ENCODE data around the gene BTRC. TPM values are rescaled to one million over a fixed set of nuclear protein-coding genes. Genes with fewer than 3 reads are reported as not detected.
A peak's percentile ranks its signal among the peaks of the same experiment; 100 is the strongest.

The BTRC gene
- total RNA-seq, 1 donor from 2014 or later, result 33.4 TPM

GRCh38 chr10:101492814-101493213 is 138.8 kb downstream of the BTRC start:
- intact Hi-C loops (cut with DNase I), result no loop called here
- no peak for ATAC-seq (ENCODE audit: poor library complexity)
- no peak for DNase-seq

DNA sequence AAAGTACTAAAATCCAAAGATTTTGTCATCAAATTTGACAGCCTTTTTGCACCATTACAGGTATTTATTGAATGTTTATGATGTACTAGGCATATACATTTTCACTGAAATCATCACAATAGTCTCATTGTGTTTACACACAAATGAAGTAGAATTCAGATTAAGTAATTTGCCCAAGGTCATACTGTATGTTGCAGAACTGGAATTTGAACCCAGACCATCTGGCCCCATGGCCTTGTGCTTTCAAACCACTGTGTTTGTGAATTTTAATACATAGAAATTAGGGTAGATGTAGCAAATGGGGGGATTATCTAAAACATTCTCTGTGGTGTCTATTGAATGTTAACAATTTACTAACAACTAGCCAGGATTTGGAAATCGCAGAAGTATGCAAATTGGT is 139.3 kb downstream of the BTRC start:
- ATAC-seq (ENCODE audit: poor library complexity) (no peak), DNase-seq (no peak)
- intact Hi-C loops (cut with DNase I), result no loop called here

DNA sequence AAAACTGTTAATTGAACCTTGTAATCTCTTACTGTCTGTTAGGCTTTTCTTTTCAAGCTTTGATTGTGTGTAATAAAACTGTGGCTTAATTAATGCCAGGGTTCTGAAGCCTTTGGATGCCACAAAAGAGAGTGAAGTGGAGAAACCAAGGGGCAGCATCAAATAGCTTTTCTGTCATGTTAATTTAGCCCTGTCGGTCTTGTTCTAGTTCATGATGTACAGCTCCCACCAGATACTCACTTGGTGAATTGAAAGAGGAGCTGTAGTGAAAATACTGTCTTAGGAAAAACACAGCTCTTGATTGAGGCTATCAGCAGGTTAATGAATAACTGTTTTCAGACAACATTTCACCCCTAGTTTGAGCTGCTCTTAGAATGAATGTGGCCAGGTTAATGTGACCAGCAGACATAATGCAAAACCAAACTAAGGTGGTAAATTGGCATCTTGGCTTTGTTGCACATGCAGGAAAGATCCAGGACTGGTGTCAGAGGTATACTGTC is 139.9 kb downstream of the BTRC start:
- intact Hi-C loops (cut with DNase I), result no loop called here
- ATAC-seq (ENCODE audit: poor library complexity), result no peak

GRCh38 chr10:101494650-101495049 is 140.7 kb downstream of the BTRC start:
- ATAC-seq (ENCODE audit: poor library complexity) (no peak), DNase-seq (no peak)
- intact Hi-C loops (cut with DNase I), result no loop called here

More for the DNA sequence above, 139.9 kb downstream of the BTRC start:
- no peak for DNase-seq

- intact Hi-C loops (cut with DNase I), result no loop called here
- ATAC-seq (ENCODE audit: poor library complexity) (no peak), DNase-seq (no peak)
These were observed 141.5 kb downstream of the BTRC start for GRCh38 chr10:101495324-101495925.

DNA sequence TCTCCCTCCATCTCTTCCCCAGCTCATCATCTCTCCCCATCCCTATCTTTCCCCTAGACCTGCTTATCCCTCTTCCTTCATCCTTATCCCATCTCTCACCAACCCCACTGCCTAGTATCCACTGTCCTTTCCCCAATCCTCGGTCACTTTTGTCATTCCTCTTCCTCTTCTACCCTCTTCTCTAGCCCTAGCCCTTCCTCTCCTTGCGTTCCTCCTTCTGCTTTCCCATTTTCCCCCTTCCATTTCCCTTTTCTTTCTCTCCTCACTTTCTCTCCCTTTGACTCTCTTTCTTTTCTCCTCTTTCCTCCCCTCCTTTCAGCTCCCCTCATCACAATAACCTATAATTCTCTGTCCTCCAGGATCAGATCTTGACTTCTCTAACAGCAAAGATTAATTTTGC is 150.5 kb downstream of the BTRC start:
- intact Hi-C loops (cut with DNase I), result no loop called here
- DNase-seq (no peak), ATAC-seq (ENCODE audit: poor library complexity) (no peak)

GRCh38 chr10:101506829-101507661 is 153.1 kb downstream of the BTRC start:
- no peak for DNase-seq
- intact Hi-C loops (cut with DNase I), result no loop called here
- ATAC-seq (ENCODE audit: poor library complexity), result no peak

DNA sequence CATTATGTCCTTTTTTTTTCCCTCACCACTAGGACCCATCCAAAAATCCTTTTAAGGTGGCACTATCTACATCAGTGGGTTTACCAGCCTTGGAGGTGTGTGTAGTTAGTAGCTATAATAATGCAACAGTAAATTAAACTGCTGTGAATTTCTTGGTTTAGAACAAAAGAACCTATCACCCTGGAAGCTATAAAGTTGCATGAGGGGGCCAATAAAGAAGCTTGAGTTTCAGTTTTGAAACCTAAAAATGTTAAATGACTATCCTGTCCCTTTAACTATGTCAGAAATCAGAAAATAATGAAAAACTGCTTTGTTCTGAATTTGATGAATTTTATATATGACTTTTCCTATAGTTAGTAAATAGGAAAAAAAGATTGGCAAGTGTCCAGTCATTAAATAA is 153.9 kb downstream of the BTRC start:
- intact Hi-C loops (cut with DNase I), result no loop called here
- no peak for ATAC-seq (ENCODE audit: poor library complexity)
- DNase-seq, result no peak

- intact Hi-C loops (cut with DNase I), result no loop called here
- no peak for DNase-seq
- no peak for ATAC-seq (ENCODE audit: poor library complexity)
These were observed 158.0 kb downstream of the BTRC start for GRCh38 chr10:101511938-101512337.

- intact Hi-C loops (cut with DNase I), result no loop called here
- DNase-seq (no peak), ATAC-seq (ENCODE audit: poor library complexity) (peak; percentile 48)
These were observed 158.8 kb downstream of the BTRC start for GRCh38 chr10:101512738-101513137.

GRCh38 chr10:101513733-101514132 is 159.8 kb downstream of the BTRC start:
- intact Hi-C loops (cut with DNase I), result no loop called here
- ATAC-seq (ENCODE audit: poor library complexity), result no peak
- no peak for DNase-seq

DNA sequence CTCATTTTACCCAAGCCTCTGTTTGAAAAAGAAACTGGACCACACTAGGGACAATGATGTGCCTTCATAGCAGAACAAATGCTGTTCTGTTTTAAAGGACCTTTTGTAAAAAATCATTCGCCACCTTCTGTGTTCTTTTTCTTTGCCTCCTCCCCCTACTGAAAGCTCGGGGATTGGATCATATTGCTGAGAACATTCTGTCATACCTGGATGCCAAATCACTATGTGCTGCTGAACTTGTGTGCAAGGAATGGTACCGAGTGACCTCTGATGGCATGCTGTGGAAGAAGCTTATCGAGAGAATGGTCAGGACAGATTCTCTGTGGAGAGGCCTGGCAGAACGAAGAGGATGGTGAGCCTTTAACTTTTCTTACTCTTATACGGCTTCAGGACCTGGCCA is 171.9 kb downstream of the BTRC start:
- ATAC-seq (ENCODE audit: poor library complexity), result peak; percentile 67
- no peak for DNase-seq
- intact Hi-C loops (cut with DNase I), result no loop called here

GRCh38 chr10:101529207-101529606 is 175.2 kb downstream of the BTRC start:
- intact Hi-C loops (cut with DNase I), result no loop called here
- ATAC-seq (ENCODE audit: poor library complexity) (no peak), DNase-seq (no peak)

- intact Hi-C loops (cut with DNase I), result no loop called here
- ATAC-seq (ENCODE audit: poor library complexity), result no peak
These were observed 176.0 kb downstream of the BTRC start for GRCh38 chr10:101529725-101530553.

DNA sequence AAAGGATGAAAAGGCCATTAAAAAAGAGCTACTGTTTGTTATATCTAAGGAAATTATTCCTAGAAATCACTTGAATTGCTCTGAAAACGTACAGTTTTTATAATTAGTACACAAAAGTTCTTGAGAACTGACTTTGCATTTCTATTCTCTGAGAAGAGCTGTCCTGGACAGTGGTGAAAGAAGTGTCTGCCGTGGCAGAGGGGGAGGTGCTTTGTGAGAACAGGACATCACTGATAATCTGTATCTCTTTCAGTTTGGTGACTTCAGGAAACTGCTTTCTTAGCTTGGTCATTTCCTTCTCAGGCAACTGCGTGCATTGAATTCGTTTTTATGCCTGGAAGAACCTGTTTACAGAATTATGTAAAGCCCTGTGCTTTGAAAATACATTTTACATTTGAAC is 182.0 kb downstream of the BTRC start:
- DNase-seq (no peak), ATAC-seq (ENCODE audit: poor library complexity) (no peak)
- intact Hi-C loops (cut with DNase I), result no loop called here

More at GRCh38 chr10:101529725-101530553, 176.0 kb downstream of the BTRC start:
- no peak for DNase-seq

DNA sequence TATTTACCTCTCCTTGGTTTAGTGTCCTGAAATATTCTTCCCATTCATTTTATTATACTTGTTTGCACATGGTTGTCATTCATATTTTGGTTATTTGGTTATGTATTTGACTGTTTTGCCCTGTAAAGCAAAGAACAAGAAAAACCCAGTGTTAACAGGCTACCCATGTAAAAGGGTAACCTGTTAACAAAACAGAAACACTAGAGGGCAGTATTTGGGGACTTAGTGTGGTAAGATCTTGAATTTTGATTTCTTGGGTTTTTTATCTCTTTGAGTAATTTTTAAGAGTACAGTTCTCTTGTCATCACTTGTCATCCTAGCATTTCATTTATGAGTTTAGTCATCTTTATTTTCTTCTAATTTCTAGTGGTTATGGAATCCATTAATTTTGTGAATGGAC is 182.8 kb downstream of the BTRC start:
- DNase-seq, result no peak
- ATAC-seq (ENCODE audit: poor library complexity), result no peak
- intact Hi-C loops (cut with DNase I), result no loop called here

- intact Hi-C loops (cut with DNase I), result no loop called here
- DNase-seq, result no peak
- ATAC-seq (ENCODE audit: poor library complexity), result no peak
These were observed 184.5 kb downstream of the BTRC start for GRCh38 chr10:101538446-101538845.

DNA sequence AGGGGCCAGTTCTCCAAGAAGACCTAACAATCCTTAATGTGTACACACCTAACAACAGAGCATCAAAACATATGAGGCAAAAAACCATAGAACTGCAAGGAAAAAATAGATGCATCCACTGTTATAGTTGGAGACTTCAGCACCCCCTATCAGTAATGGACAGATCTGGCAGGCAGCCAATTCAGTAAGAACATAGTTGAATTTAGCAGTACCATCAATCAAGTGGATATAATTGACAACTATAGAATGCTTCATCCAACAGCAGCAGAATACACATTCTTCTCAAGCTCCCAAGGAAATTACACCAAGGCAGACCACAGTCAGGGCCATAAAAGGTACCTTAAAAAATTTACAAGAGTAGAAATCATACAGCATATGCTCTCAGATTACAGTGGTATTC is 191.9 kb downstream of the BTRC start:
- DNase-seq (no peak), ATAC-seq (ENCODE audit: poor library complexity) (no peak)
- intact Hi-C loops (cut with DNase I), result no loop called here

GRCh38 chr10:101550965-101551364 is 197.0 kb downstream of the BTRC start:
- ATAC-seq (ENCODE audit: poor library complexity), result no peak
- no peak for DNase-seq
- intact Hi-C loops (cut with DNase I), result no loop called here
